Naive thymus-derived CD8-positive, alpha-beta T cell (primary cell): ENCODE measurements around the gene JMJD1C. TPM values are rescaled to one million over a fixed set of nuclear protein-coding genes. Genes with fewer than 3 reads are reported as not detected.
"Not testable (repeated sequence)": the region's sequence is repeated elsewhere in the genome, so short reads cannot be mapped to it uniquely, and the experiment has no call there.

Experiments used
- ATAC-seq, 2 donors: fragments of 150-1000 bp; cut with Tn5 transposase in 1 of 2; sonication (Bioruptor Pico), chemical (Tn5 transposase) in 1 of 2; 1 replicate in 1 of 2; 2 replicates in 1 of 2; pipeline ENCODE4 v1.10.0; 2021; ENCODE audit warnings: mild to moderate bottlenecking in 2 of 2, moderate library complexity in 2 of 2
- POLR2A ChIA-PET: fragments of 350-600 bp; sonication (Branson Sonifier 250); formaldehyde crosslinking; loops from one replicate; lab custom pipeline; 2021; ENCODE audit warnings: antibody characterized with exemption; lab: Charles Lee
- DNase-seq, 10 donors: peaks; one replicate each; pipeline versions ENCODE4 v3.0.0 to v3.0.0-alpha.2; 2020 to 2022
- H3K27ac Mint-ChIP-seq, 10 donors: one replicate each; pipeline ENCODE4 v1.8.0; 2020 to 2022; ENCODE audit warnings: mild to moderate bottlenecking in 10 of 10, mixed read lengths in 10 of 10, moderate library complexity in 4 of 10, inconsistent platforms in 1 of 10
- H3K27me3 Mint-ChIP-seq, 5 donors: one replicate each; pipeline ENCODE4 v1.8.0; 2021 to 2022; ENCODE audit warnings: mixed read lengths in 5 of 5
- H3K36me3 Mint-ChIP-seq, 3 donors: one replicate each; pipeline ENCODE4 v1.8.0; 2020 to 2022; ENCODE audit warnings: mixed read lengths in 3 of 3, mild to moderate bottlenecking in 2 of 3, inconsistent platforms in 1 of 3
- H3K4me1 Mint-ChIP-seq, 4 donors: one replicate each; pipeline ENCODE4 v1.8.0; 2021 to 2022; ENCODE audit warnings: mixed read lengths in 4 of 4
- H3K4me3 Mint-ChIP-seq, 10 donors: one replicate each; pipeline ENCODE4 v1.8.0; 2020 to 2022; ENCODE audit warnings: mild to moderate bottlenecking in 10 of 10, mixed read lengths in 10 of 10, moderate library complexity in 6 of 10, inconsistent platforms in 1 of 10
- H3K9me3 Mint-ChIP-seq, 9 donors: one replicate each; pipeline ENCODE4 v1.8.0; 2020 to 2022; ENCODE audit warnings: mixed read lengths in 9 of 9, mild to moderate bottlenecking in 3 of 9, inconsistent platforms in 1 of 9, moderate library complexity in 1 of 9
- polyA plus RNA-seq, 3 donors: library from polyadenylated mRNA; unstranded; fragments of 300-500 nt; fragmentation: Illumina TruSeq; gene quantifications; one replicate each; pipeline ENCODE4 v1.2.3, GENCODE V29; 2021
- total RNA-seq, 8 experiments: library from RNA in 2 of 8; stranded (reverse) in 2 of 8; gene quantifications; one replicate each; pipeline ENCODE4 v1.2.3 and lab custom pipeline; 2021 to 2026

Gene JMJD1C
- 100 to 1,000 TPM; 112 to 126 TPM for total RNA-seq
- 10 to 100 TPM; 28.6 to 51.9 (median 50.0) TPM for polyA plus RNA-seq
- 136 to 841 (median 331) reads per million in 6 experiments for total RNA-seq (lab: John Stamatoyannopoulos, UW)

GRCh38 chr10:63465293-63466143, at the start of gene JMJD1C:
JMJD1C (minus strand) TSS chr10:63465977; CDS start chr10:63465662, 315 bp downstream.
- DNase-seq (peak; percentile 36 to 78 (median 61)), ATAC-seq (peak; percentile 73 to 74)
- Mint-ChIP-seq H3K27ac (peak within 1 kb of the TSS; percentile 87 to 97 (median 94)), H3K9me3 (no peaks in the 10 kb centered on the region), H3K36me3 (no peaks in the 10 kb centered on the region), H3K4me1 (peaks cover 2 to 42% (median 27%) of the 10 kb centered on the region in 4 donors), H3K4me3 (peak within 1 kb of the TSS; percentile 82 to 99 (median 94)), H3K27me3 (no peaks in the 10 kb centered on the region)
- POLR2A ChIA-PET = interaction anchor here (0.7 to 2.5 kb wide), 5 partner anchors 10 to 196 kb away, joined by 3 to 7 read pairs (median 4); partner anchors contain the start of gene REEP3

DNA sequence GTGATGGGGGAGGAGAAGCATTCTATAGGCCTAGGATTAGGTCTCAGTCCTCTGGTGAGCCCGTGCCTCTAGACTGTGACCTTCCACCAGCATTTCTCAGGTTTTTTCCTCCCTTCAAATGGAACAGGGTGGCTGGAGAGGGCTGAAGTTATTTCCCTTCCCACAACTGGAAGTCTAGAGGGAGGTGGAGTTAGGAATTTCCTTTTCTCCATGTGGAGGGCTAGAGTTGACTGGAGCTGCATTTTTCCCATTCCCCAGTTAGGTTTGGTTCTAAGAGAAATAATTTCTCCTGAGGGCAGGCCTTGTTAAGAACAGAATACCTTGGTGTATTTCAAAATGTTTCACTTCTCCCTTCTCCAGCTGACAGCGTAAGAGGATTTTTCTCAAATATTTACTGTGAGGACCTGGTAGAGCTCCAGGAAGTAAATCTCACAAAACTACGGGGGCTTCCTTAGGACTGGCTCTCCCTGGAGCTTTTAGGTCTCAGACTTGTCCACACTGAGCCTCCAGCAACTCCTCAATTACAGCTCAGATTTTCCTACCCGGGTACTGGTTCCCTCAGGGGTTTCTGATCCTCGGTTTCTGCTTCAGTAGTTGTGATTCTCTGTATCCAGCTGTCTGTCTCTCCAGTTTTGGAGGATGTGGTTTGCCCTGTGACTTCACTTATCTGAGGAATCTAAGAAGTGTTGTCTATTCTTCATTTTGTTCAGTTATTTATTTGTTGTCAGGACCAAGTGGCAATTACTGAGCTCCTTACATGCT, 49.4 kb upstream of the JMJD1C start:
- no peak for DNase-seq
- Mint-ChIP-seq H3K4me1 (peaks cover 31 to 69% (median 62%) of the 10 kb centered on the region in 4 donors), H3K9me3 (peaks cover 0 to 13% (median 0%) of the 10 kb centered on the region in 9 donors), H3K36me3 (peaks cover 0 to 19% (median 0%) of the 10 kb centered on the region in 3 donors), H3K4me3 (peak overlapping the region in 7 of 10 donors; percentile 4 to 45 (median 23)), H3K27me3 (no peaks in the 10 kb centered on the region), H3K27ac (peak overlapping the region in 8 of 10 donors; percentile 1 to 69 (median 12))
- peak in 1 of 2 donors; percentile 53 for ATAC-seq
- POLR2A ChIA-PET = no interaction called here

DNA sequence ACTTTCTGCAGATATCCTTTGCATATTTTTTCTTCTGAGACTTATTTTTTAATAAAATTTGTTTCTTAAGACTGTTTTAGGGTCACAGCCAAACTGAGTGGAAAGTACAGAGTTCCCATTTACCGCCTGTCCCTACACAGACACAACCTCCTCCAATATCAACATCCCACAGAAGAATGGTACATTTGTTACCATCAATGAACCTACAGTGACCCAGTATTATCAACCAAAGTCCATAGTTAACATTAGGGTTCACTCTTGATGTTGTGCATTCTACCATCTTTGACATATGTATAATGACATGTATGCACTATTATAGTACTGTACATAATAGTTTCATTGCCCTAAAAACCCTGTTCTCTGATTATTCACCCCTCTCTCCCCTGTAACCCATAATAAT, 40.8 kb upstream of the JMJD1C start:
- POLR2A ChIA-PET = no interaction called here
- ATAC-seq (no peak), DNase-seq (no peak)
- Mint-ChIP-seq H3K9me3 (no peaks in the 10 kb centered on the region), H3K4me1 (peaks cover 18 to 40% (median 28%) of the 10 kb centered on the region in 4 donors), H3K27me3 (no peaks in the 10 kb centered on the region), H3K27ac (no peak overlapping the region), H3K4me3 (no peak overlapping the region), H3K36me3 (peaks cover 0 to 3% (median 2%) of the 10 kb centered on the region in 3 donors)

DNA sequence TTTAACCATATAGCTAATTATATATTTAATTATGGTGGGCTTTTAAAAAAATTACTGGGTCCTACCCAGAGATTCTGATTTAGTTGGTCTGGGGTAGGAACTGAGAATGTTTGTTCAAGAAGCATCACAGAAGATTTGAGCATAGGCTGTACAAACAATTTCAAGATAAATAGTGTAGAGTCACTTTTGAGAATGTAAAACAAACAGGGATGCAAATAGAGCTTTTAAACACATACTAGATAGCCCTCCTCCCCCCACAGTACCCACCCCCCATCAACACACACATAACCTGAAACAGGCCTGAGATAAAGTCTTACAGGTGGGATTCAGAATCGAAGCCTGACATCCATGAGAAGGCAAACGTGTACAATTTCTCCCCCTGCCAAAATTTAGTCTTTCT, 39.8 kb upstream of the JMJD1C start:
- Mint-ChIP-seq H3K27me3 (no peaks in the 10 kb centered on the region), H3K36me3 (peaks cover 0 to 6% (median 6%) of the 10 kb centered on the region in 3 donors), H3K4me1 (peaks cover 18 to 40% (median 30%) of the 10 kb centered on the region in 4 donors), H3K9me3 (no peaks in the 10 kb centered on the region), H3K27ac (peak overlapping the region in 1 of 10 donors; percentile 8), H3K4me3 (no peak overlapping the region)
- POLR2A ChIA-PET = interaction anchor here (0.6 kb wide), 1 partner anchor 280 kb away, joined by 3 read pairs; no protein-coding TSS in a partner anchor
- DNase-seq (no peak), ATAC-seq (no peak)

DNA sequence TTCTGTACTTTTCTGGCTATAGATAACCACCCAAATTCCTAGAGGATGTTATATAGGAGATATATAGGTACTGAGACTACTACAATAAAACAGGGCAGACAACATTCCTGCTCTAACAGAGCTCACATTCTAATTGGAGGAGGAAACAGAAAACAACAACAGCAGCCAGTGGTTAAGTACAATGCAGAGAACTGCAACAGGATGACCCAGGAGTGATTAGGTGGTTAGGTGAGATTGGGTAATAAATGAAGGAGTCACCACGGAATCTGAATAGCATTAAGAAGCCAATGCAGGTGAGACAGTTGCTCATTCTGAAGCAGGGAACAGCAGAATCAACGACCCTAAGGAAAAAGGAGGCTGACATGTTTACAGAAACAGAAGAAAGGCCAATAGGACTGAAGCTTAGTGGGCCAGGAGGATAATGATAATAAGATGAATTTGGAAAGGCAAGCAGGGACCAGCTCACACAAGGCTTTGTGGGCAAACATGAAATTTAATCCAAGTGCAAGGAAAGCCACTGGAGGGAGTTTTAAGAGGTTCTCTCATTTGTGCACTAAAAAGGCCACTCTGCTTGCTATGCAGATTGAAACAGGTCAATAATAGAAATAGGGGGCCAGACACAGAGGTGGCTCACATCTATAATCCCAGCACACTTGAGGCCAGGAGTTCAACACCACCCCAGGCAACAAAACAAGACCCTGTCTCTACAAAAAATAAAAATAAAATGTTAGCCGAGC, 38.5 kb upstream of the JMJD1C start:
- H3K9me3 Mint-ChIP-seq = no peaks in the 10 kb centered on the region
- H3K27me3 Mint-ChIP-seq = no peaks in the 10 kb centered on the region
- peaks cover 0 to 15% (median 5%) of the 10 kb centered on the region in 3 donors for H3K36me3 Mint-ChIP-seq
- ATAC-seq = no peak
- POLR2A ChIA-PET = no interaction called here
- no peak overlapping the region for H3K4me3 Mint-ChIP-seq
- no peak for DNase-seq
- H3K4me1 Mint-ChIP-seq = peaks cover 18 to 40% (median 27%) of the 10 kb centered on the region in 4 donors
- peak overlapping the region in 2 of 10 donors; percentile 19 to 23 for H3K27ac Mint-ChIP-seq

GRCh38 chr10:63503395-63503794, 37.6 kb upstream of the JMJD1C start:
- ATAC-seq (no peak), DNase-seq (no peak)
- peaks cover 21 to 42% (median 29%) of the 10 kb centered on the region in 4 donors for H3K4me1 Mint-ChIP-seq
- no peaks in the 10 kb centered on the region for H3K27me3 Mint-ChIP-seq
- POLR2A ChIA-PET = no interaction called here
- no peak overlapping the region for H3K4me3 Mint-ChIP-seq
- H3K36me3 Mint-ChIP-seq = peaks cover 0 to 17% (median 5%) of the 10 kb centered on the region in 3 donors
- H3K27ac Mint-ChIP-seq = no peak overlapping the region
- no peaks in the 10 kb centered on the region for H3K9me3 Mint-ChIP-seq

GRCh38 chr10:63502832-63503231, 37.1 kb upstream of the JMJD1C start:
- Mint-ChIP-seq H3K9me3 (no peaks in the 10 kb centered on the region), H3K36me3 (peaks cover 0 to 17% (median 5%) of the 10 kb centered on the region in 3 donors), H3K27ac (no peak overlapping the region), H3K4me1 (peaks cover 21 to 46% (median 32%) of the 10 kb centered on the region in 4 donors), H3K4me3 (no peak overlapping the region), H3K27me3 (no peaks in the 10 kb centered on the region)
- DNase-seq (no peak), ATAC-seq (no peak)
- POLR2A ChIA-PET = no interaction called here

DNA sequence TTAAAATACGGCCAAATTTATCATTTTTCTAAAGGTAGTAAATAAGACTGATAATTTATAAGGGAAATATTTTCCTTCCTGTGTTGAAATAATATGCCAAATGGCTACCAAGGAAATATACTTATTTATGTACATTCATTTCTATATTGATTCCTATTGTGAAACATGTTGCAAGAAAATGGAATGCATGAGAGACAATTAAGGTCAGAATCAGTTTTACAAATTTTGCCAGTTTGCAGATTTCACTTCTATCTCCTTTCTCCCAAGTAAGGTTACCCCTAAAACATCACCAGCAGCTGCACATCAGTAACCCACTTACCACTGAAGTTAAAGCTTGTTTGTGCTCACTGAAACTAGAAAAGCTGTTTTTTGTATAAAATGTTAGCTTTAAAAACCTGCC, 36.2 kb upstream of the JMJD1C start:
- POLR2A ChIA-PET = interaction anchor here (0.7 kb wide), 1 partner anchor 16 kb away, joined by 7 read pairs; no protein-coding TSS in a partner anchor
- H3K4me1 Mint-ChIP-seq = peaks cover 19 to 53% (median 36%) of the 10 kb centered on the region in 4 donors
- H3K4me3 Mint-ChIP-seq = no peak overlapping the region

GRCh38 chr10:63500551-63500950, 34.8 kb upstream of the JMJD1C start:
- not testable (repeated sequence) for H3K9me3 Mint-ChIP-seq, H3K27me3 Mint-ChIP-seq, ATAC-seq, DNase-seq, H3K27ac Mint-ChIP-seq
- Mint-ChIP-seq H3K4me3 (peak overlapping the region in 1 of 10 donors; percentile 28), H3K4me1 (peaks cover 13 to 49% (median 34%) of the 10 kb centered on the region in 4 donors), H3K36me3 (peaks cover 0 to 15% (median 14%) of the 10 kb centered on the region in 3 donors)
- POLR2A ChIA-PET = interaction anchor here (0.6 kb wide), 1 partner anchor 22 kb away, joined by 3 read pairs; no protein-coding TSS in a partner anchor

More for the DNA sequence above, 36.2 kb upstream of the JMJD1C start:
- Mint-ChIP-seq H3K36me3 (peaks cover 0 to 15% (median 5%) of the 10 kb centered on the region in 3 donors), H3K27ac (no peak overlapping the region), H3K27me3 (no peaks in the 10 kb centered on the region), H3K9me3 (no peaks in the 10 kb centered on the region)
- ATAC-seq (no peak), DNase-seq (no peak)

DNA sequence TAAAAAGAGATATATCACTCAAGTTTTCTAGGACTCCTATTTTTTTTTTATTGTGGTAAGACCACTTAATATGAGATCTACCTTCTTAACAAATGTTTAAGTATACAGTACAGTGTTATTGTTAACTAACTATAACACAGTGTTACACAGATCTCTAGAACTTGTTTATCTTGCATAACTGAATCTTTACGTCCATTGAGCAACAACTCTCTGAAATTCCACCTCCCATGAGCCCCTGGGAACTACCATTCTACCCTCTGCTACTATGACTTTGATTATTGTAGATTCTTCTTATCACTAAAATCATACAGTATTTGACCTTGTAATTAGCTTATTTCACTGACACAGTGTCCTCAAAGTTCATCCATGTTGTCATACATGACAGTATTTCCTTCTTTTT, 32.9 kb upstream of the JMJD1C start:
- Mint-ChIP-seq H3K27ac (peak overlapping the region in 1 of 10 donors; percentile 15), H3K27me3 (no peaks in the 10 kb centered on the region), H3K4me3 (no peak overlapping the region), H3K9me3 (no peaks in the 10 kb centered on the region), H3K36me3 (peaks cover 0 to 21% (median 17%) of the 10 kb centered on the region in 3 donors), H3K4me1 (peaks cover 8 to 35% (median 30%) of the 10 kb centered on the region in 4 donors)
- DNase-seq (no peak), ATAC-seq (no peak)
- POLR2A ChIA-PET = interaction anchor here (0.6 kb wide), 1 partner anchor 32 kb away, joined by 3 read pairs; no protein-coding TSS in a partner anchor

GRCh38 chr10:63497321-63497720, 31.5 kb upstream of the JMJD1C start:
- Mint-ChIP-seq H3K36me3 (peaks cover 0 to 23% (median 17%) of the 10 kb centered on the region in 3 donors), H3K27me3 (no peaks in the 10 kb centered on the region), H3K4me1 (peaks cover 8 to 31% (median 30%) of the 10 kb centered on the region in 4 donors), H3K4me3 (no peak overlapping the region), H3K9me3 (no peaks in the 10 kb centered on the region), H3K27ac (no peak overlapping the region)
- no peak for DNase-seq
- POLR2A ChIA-PET = no interaction called here
- ATAC-seq = no peak
